HG03108 (cell line): Measurements from ENCODE around the gene EYA3.
A peak's percentile ranks its signal among the peaks of the same experiment; 100 is the strongest.

ENCODE experiments used
- ATAC-seq: cut with Tn5 transposase; IDR thresholded peaks from one replicate; pipeline ENCODE4 v1.9.1; 2021; ENCODE audit warnings: moderate library complexity; ENCODE audit not compliant: unreplicated experiment

Gene EYA3

DNA sequence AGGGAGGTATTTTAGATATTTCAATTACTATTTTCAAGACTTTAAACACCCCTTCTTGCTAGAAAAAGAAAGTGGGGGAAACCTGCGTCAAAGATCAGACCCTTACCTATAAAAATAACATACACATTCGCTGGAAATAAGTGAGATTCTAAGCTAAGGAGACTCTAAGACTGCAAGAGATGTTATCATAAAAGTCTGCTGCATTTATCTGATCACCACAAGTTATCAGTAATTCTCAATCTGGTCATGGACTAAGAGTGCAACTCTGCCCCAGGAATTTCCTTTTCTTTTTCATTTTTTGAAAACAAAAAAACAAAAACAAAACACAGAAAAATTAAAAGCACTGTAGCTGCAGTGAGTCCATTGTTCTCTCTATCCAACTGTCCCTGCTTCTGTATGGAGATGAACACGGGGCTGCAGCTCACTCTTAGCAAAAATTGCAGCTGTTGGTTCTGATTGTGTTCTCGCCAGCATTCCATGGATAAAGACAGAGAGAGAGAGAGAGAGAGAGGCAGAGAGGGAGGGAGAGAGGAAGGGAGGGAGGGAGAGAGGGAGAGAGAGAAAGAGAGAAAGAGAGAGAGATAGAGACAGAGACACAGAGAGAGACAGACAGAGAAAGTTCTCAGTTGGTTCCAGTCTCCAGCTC is 114.5 kb downstream of the EYA3 start:
- no peak for ATAC-seq

DNA sequence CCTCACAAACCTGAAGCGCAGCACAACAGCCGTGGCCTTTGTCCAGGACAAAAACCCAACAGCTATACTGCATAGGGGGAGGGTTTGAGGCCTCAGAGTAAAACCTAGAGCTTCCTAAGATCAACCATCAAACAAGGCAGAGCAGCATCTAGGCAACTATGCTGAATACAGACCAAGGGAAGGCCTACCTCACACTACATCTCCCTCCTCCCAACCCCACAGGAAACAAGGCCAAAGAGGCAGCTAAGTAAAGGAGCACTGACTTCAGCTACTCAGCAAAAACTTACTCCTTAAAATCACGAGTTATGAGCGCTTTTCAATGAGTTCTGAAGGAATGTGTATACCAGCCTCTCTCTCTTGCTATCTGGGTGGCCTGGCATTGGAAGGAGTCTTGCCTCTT is 116.3 kb downstream of the EYA3 start:
- ATAC-seq = no peak

DNA sequence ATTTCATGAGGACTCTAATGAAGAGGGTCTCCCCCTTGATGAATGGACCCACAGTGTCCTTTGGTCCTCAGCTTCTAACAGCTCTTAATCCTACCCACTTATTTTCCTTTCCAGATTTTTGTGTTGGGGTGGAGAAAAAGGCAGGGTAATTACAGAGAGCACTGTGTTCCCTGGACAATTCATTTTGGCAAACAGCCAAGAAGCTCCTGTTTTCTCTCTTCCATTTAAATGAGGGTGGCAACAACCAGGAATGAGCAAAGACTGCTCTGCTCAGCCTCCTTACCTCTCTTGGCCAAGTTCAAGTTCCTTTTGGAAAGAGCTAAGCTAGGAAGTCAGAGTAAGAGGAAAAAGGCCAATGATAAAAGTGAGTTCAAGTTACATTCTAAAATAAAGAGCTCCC is 116.7 kb downstream of the EYA3 start:
- no peak for ATAC-seq

DNA sequence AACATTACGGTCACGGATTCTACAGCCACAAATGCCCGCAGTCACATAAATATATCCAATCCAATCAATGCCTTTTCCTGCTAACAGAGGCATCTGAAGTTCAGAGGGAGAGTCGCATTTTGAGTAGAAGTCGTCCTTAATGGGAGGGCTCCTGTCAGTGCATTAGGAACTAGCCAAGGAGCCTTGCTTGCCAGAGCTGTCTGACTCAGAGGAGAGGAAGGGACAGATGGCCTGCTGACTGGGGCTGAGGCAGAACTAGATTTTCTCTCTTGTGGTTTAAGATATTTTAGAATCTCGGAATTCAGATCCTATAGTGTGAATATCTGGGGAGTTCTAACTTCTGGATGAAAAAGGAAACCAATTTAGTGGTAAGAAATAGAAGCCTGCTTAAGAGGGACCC is 118.0 kb downstream of the EYA3 start:
- no peak for ATAC-seq

DNA sequence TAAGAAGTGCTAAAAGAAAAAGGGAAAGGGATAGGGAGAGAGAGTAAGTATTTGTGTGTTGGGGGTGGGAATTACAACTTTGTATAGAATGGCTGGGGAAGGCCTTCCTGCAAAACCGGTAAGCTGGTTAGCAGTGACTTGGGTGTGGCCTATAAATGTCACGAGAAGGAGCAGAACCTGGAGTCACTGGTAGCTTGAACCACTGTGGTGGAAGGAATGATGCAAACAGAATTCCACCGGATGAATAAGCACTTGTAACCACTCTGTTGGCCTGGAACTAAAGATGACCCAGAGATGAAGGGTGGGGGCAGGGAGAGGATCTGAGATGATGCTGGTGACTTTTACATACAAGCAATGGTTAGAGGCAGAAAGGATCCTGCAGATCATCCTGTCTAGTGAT is 119.7 kb downstream of the EYA3 start:
- no peak for ATAC-seq

DNA sequence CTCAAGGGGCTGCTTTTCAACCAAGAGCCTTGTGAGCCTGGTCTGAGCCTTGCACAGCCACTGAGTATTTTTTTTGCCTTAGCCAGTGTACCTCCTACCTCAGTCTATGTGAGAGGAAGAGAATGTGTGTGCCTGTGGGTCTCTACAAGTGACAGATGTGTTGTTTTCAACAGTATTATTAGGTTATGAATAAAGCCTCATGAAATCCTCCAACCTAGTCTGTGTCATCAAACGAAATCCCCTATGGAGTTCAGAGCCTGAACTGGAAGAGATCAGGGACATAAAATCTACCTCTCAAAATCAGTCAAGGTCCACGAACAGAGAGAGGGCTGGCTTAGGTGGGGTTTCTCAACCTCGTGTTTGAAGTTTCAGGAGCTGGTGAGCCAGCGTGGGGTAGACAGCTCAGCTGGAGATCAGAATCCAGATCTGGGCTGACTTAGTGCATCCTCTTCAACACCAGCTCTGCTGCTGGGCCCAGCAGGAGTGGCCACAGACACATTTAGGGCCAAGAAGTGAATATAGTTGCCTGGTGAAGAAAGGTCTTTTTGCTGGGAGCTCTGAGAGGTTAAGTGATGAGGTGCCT is 120.4 kb downstream of the EYA3 start:
- ATAC-seq = no peak

DNA sequence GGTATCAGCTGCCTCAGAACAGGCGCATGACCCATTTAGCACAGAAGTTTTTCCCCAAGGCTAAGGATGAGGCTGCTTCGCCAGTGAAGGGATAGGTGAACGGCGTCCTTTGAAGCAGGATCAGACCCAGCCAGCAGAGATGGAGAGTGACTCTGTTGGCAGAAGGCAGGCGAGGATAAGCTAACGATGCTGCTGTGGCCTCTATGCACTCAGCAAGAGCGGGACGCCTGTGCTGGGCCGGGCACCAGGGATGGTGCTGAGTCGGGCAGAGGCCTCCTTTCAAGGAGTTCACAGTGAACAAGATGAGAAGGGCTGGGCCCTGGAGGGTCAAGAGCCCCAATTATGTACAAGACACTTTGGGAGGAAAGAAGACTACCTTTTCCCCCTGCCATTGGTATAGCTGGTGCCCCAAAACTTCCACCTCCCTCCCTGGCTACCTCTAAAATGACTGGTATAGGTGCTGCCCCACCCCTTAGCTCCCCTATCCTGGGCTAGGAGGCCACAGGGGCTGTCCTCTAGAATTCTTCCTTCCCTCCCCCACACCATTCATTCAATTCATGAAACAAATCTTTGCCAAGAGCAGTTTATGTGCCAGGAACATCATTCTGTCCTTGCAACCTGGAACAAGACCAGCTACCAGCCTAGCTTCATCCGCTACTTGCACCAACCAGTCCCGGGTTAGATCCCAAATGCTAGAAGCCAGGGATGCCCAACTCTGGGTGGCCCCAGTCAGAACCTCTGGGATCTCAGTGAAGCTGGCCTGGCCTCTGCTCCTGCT is 121.1 kb downstream of the EYA3 start:
- no peak for ATAC-seq

DNA sequence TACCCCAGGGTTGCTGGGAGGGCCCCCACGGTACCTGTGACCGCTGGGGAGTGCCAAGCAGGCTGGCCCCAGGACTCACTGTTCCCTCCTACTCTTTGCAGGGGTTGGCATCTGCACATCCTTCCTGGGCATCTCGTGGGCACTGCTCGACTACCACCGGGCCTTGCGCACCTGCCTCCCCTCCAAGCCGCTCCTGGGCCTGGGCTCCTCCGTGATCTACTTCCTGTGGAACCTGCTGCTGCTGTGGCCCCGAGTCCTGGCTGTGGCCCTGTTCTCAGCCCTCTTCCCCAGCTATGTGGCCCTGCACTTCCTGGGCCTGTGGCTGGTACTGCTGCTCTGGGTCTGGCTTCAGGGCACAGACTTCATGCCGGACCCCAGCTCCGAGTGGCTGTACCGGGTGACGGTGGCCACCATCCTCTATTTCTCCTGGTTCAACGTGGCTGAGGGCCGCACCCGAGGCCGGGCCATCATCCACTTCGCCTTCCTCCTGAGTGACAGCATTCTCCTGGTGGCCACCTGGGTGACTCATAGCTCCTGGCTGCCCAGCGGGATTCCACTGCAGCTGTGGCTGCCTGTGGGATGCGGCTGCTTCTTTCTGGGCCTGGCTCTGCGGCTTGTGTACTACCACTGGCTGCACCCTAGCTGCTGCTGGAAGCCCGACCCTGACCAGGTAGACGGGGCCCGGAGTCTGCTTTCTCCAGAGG is 121.9 kb downstream of the EYA3 start:
- no peak for ATAC-seq

DNA sequence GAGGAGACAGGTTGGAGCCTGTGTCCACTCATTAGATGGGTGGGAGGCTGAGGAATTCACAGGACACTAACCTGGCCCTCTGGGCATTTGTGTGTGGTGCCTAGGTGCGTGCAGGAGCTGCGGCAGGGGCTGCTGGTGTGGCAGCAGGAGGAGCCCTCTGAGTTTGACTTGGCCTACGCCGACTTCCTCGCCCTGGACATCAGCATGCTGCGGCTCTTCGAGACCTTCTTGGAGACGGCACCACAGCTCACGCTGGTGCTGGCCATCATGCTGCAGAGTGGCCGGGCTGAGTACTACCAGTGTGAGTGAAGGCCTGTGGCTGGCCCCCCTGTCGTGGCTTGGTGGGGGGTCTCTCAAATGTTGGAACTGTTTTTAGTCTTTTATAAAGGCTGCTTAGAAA is 125.0 kb downstream of the EYA3 start:
- no peak for ATAC-seq

DNA sequence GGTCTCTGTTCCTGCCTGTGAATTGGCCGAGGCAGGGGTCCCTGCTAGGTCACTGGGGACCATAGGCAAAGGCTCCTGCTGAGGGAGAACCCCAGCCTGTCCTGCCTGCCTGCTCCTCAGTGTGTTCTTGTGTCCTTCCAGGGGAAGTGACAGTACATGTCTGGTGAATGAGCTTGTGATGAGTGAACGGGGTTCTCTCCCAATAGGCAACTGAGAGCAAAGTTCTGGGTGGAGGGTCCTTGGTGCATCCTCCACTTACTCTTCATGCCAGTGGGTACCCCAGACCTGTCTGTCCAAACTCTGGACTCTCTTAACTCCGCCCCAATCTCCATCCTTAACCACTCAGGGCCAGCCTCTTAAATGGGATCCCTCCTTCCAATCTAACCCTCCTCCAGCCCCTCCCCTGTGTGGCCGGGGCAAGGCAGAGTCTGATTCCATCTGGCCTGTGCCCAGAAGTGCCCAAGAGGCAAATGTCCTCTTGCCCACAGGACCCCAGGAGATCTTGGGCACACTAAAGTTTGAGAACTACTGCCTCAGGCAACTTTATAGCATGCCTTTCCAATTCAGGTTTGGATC is 126.7 kb downstream of the EYA3 start:
- no peak for ATAC-seq

DNA sequence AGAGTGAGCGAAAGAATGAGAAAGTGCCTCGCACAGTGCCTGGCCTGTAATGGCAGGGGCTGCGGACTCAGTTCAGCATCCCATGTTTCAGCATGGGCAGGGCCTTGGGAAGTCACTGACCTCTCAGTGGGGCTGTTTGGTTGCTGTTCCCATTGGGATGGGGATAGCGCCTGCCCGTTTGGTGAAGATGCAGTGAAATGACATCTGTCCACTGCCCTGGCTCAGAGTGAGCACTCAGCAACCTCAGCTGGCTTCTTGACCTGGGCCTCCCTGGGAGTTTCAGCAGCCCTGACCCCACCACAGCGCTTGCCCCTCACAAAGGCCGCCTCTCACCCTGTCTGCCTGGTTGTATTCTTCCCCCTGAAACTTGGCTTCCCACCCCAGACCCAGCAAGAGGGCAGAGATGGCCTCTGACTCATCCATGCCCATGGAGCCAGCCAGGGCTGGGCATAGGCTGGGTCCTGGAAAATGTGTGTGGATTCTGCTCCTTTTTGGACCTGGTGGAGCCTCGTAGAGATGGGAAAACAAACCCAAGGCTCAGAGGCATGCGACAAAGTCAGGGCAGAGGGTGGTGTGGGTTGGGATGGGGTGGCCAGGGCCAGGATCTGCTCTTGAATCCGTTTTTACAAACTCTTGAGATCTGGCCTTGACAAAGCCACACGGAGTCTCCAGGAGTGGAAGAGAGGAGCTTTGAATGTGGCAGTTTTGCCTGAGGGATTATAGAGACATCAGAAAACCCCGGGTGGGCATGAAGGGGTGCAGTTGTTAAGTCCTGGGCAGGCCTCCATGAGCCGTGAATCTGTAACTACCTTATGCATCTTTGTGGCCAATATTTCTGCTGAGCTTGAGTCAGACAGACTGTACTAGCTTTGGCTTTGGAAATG is 127.4 kb downstream of the EYA3 start:
- no peak for ATAC-seq

DNA sequence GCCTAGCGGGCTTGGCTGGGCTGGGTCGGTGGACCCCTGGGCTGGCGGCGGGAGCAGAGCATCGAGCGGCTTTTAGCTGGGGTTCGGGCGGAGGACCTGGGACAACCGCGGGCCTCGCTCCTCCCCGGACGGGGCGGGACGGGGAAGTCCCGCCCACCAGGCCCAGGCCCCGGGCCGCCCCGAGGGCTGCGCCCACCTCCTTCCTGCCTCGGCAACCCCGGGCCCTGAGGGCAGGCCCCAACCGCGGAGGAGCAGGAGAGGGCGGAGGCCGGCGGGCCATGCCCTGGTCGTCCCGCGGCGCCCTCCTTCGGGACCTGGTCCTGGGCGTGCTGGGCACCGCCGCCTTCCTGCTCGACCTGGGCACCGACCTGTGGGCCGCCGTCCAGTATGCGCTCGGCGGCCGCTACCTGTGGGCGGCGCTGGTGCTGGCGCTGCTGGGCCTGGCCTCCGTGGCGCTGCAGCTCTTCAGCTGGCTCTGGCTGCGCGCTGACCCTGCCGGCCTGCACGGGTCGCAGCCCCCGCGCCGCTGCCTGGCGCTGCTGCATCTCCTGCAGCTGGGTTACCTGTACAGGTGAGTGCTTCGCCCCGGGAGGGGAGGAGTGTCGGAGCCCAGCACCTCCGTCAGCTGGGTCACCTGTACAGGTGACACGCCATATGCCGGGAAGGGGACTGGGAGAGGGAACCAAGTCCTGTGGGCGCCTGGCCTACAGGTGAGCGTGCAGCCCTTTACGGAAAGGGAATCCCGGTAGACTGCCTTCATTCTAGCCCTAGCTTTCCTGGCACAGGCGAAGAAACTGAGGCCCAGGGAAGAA is 128.4 kb downstream of the EYA3 start, which contains the start of gene XKR8:
Gene XKR8, plus strand, starts transcription at position 182 of the 812 bp plus-strand sequence. Its CDS starts 97 bp downstream, at position 279.
- ATAC-seq = peak; percentile 74

DNA sequence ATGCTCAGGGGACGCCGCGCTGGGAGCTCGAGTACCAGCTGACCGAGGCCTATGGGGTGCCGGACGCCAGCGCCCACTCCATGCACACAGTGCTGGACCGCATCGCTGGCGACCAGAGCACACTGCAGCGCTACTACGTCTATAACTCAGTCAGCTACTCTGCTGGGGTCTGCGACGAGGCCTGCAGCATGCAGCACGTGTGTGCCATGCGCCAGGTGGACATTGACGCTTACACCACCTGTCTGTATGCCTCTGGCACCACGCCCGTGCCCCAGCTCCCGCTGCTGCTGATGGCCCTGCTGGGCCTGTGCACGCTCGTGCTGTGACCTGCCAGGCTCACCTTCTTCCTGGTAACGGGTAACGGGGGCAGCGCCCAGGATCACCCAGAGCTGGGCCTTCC is 129.9 kb downstream of the EYA3 start:
- ATAC-seq = no peak

DNA sequence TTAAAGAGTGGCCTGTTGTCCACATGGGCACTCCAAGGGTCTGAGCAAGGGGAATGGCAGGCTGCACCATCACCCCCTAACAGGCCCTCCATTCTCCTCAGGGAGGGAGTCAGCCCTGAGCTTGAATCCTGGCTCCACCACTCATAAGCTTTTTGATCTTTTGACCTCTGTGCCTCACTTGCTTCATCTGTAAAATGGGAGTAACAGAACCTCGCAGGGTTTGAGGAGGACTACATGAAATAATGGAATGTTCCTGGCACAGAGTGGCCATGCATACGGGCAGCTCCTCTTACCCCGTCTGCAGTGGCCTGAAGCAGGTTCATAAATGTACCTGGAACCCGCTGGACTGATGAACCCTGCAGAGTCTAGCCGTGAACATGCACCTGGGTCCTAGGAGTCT is 130.8 kb downstream of the EYA3 start:
- ATAC-seq = no peak

DNA sequence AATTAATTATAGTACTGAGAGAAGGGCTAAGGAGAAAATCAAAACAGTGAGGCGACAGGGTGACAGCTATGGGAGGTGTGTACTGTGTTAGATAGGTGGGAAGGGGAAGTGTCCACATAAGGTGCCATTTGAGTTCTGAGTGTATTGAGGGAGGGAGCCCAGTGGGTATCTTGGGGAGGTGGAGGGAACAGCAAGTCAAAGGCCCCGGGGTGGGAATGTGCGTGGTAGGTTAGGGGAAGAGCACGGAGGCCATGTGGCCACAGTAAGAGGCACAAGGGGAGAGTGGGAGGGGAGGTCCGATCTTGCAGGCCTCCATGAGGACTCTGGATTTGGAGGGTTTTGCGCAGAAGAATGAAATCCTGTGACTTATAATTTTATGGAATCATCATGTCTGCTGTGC is 131.6 kb downstream of the EYA3 start:
- no peak for ATAC-seq

DNA sequence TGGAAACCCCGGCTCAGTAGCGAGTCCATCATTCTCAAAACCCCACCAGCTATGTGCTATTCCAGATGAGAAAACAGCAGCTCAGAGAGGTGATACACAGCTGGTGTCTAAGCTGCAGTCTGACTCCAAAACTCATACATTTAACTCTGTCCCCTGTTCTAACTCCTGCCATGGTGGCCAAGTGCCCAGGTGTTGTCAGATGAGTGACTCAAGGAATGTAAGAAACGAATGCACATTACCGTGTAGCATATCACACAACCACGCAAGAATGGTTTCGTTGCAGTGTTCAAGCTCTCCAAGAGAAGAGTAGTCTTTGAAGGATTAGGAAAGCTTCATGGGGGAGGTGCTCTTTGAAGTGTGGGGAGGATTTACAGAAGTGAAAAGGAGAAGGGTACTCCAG is 133.3 kb downstream of the EYA3 start:
- no peak for ATAC-seq

DNA sequence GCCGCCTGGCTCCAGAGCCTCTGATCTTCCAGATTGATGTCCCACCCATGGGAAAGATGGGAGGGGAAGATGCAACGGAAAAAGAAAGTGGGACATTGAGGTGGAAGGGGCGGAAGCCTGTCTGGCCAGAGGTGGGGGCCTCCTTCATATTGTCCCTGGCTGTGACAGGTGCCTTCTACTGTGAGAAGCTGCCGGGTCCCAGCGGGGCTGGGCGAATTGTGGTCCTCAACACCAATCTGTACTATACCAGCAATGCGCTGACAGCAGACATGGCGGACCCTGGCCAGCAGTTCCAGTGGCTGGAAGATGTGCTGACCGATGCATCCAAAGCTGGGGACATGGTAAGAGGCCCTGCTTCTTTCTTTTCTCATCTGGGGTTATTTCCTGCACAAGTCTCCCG is 134.2 kb downstream of the EYA3 start:
- no peak for ATAC-seq

DNA sequence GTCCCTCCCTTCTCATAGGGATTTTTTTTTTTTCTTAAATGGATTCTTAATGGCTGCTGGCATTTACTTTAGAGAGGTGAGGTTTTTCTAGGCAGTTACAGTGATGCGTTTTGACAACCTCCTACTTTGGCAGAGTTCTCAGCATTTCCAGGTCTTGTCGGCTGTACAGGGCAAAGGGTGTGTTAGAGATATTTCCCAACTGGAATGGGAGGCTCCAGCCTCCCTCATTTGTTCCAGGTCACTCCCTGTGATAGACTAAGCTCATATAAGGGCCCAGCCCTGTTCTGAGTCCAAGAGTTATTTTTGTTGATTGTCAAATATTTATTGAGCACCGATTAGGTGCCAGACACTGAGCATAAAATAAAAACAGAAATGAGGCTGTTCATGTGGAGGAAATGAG is 136.3 kb downstream of the EYA3 start:
- ATAC-seq = no peak

DNA sequence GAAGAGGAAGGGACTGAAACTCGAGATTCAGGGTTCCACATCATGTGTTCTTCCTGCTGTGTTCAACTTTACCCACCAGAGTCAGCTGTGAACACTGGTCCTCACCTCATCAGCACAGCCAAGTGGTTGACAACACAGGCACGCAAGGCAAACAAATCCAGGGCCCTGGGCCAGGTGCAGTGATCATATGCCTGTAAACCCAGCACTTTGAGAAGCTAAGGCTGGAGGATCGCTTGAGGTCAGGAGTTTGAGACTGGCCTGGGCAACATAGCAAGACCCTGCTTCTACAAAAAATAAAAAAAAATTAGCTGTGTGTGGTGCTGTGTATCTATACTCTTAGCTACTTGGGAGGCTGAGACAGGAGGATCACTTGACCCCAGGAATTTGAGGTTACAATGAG is 137.0 kb downstream of the EYA3 start:
- no peak for ATAC-seq

DNA sequence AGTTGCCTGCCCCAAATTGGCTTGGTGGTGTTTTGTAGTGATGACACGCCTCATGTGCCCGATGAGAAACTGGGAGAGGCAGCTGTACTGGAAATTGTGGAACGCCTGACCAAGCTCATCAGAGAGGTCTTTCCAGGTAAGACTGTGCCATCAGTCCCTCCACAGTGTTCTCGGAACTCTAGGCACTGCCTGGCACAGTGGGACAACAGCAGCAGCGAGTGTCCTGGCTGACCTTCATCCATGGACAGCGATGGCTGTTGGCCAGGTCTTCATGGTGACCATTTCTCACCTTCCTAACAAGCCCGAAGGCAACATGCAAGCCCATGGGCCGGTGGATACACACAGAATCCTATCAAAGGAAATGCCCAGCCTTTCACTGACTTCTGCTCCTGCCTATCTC is 139.4 kb downstream of the EYA3 start:
- no peak for ATAC-seq
